Coronary artery (tissue), 2 donors: ENCODE data around the gene VPS35L.
A peak's percentile ranks its signal among the peaks of the same experiment; 100 is the strongest.

Source experiments
- DNase-seq: peaks from one replicate; pipeline ENCODE4 v3.0.0-alpha.2; 2017; ENCODE audit warnings: low spot score
- H3K27ac ChIP-seq, 2 donors: fragments of 200-600 bp; sonication (generic); one replicate each; pipeline ENCODE4 v1.5.1; 2016 to 2019
- H3K4me3 ChIP-seq: fragments of 200-600 bp; sonication (generic); 2 replicates; pipeline ENCODE4 v1.5.1; 2016; ENCODE audit warnings: mild to moderate bottlenecking, moderate library complexity
- CTCF ChIP-seq: fragments of 200-600 bp; sonication (generic); IDR thresholded peaks from one replicate; pipeline ENCODE4 v1.5.1; 2019; ENCODE audit warnings: antibody characterized with exemption

VPS35L gene

GRCh38 chr16:19699472-19699871 lies 144.0 kb downstream of the VPS35L start:
- no peak overlapping the region for H3K4me3 ChIP-seq
- no peak for TF ChIP-seq CTCF
- H3K27ac ChIP-seq, result peak overlapping the region in 1 of 2 donors; percentile 13
- no peak for DNase-seq

DNA sequence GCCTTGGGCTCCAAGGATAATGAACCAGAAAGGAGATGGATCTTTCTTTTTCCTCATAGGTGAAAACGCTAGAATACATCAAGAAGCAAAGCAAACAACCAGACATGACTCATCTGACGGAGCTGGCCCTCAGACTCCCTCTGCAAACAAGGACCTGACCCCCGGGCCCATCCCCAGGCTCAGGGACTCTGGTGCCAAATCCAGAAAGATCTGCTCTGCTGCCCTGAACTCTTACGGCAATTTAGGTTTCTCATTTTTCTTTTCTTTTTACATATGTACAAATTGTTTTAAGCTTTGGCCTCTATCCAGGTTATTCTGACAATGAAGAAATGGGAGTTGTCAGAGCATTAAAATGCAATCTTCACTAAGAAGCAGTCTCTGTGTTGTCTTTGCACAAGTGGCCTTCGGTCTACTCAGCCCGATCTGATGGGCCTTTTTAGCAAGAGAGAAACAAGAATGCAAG lies 144.8 kb downstream of the VPS35L start:
- Histone ChIP-seq H3K27ac (peak overlapping the region in 1 of 2 donors; percentile 30), H3K4me3 (no peak overlapping the region)
- DNase-seq, result no peak
- TF ChIP-seq CTCF, result no peak

DNA sequence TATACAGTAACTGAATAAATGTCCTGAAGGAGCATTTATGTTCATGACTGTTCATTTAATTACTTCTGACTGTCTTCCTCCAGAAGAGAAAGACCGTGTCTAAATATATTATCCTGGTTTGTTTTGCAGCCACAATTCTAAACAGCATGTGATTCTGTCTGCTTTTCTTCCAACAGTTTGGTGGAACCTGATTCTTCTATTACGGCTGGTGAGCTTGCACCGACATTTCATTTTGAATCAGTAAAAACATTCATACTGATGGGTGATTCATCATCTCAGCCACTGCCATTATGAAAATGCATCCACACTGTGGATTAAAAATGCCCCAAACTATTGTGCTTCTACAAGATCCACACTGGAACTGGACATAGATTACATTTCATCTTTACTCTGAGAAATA lies 145.6 kb downstream of the VPS35L start:
- Histone ChIP-seq H3K27ac (peak overlapping the region in 1 of 2 donors; percentile 30), H3K4me3 (no peak overlapping the region)
- DNase-seq, result no peak
- no peak for TF ChIP-seq CTCF

DNA sequence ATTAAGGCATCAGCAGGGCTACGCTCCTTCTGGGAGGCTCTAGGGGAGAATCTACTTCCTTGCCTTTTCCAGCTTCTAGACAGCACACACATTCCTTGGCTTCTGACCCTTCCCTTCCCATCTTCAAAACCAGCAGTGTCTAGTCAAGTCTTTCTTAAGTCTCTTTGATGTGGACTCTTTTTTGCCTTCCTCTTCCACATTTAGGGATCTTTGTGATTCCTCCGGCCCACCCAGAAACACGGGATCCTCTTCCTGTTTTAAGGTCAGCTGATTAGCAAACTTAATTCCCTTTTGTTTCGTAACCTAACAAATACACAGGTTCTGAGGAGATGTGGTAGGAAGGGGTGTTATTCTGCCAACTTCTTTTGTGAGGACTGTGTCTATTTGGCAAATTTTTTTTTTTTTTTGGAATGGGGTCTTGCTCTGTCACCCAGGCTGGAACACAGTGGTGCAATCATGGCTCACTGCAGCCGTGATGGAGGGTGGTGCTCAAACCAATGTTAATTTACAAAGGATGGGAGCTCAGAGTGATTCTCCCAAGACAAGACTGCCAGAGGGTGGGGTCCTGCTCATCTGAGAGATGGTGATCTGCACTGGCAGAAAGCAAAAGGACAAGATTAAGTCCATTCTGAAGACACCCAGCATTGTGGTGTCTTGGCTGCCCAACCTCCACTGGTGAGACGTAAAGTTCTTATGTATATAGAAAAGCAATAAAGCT lies 147.8 kb downstream of the VPS35L start:
- TF ChIP-seq CTCF, result no peak
- DNase-seq, result no peak
- Histone ChIP-seq H3K27ac (peak overlapping the region in 1 of 2 donors; percentile 81), H3K4me3 (no peak overlapping the region)

DNA sequence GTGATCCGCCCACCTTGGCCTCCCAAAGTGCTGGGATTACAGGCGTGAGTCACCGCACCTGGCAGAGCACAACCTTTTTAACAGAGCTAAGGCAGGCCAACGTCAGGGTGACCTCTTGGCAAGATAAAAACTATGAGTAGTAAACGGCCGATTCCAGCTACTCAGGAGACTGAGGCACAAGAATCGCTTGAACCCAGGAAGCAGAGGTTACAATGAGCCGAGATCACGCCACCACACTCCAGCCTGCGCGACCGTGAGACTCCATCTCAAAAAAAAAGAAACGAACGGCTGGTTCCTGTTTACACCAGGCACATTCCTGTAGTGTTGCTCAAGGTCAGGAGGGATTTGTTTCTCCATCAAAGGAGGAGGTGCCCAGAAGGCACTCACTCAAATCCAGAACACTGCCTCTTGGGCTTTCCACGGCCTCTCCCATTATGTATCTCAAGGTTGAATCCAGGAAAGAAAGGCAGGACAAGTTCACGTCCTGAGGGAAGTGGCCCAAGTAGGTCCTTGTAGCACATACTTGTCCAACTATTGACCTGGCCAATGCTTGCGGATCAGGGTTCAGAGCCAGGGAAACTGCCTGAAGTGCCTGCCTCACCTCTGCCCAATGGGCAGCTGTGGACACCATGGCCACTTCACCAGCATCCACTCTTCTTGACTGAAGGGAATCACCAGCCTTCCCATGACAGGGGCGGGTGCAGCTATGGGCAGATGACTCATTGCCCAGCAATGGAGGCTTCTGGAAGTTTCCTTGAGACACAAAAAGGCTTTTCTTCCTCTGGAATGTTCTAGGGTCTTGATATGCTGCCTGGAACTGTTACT lies 149.0 kb downstream of the VPS35L start:
- TF ChIP-seq CTCF, result no peak
- DNase-seq, result no peak
- peak overlapping the region in 1 of 2 donors; percentile 81 for H3K27ac ChIP-seq
- H3K4me3 ChIP-seq, result no peak overlapping the region

DNA sequence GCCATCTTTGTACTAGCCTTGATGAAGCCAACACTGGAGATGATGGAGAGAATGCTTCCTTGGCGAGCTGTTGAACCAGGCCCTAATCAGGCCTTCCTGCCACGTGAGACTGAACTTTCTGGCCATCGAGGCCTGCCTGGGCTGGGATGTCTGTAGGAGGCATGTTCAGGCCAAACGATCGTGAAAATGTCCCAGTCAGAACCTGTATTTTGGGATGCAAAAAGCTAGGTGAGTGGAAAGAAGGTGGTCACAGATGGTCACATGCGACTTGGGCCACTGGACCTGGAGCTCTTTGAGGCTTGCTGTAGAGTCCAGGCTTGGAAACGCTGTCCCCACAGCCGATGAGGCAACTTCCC lies 149.6 kb downstream of the VPS35L start:
- Histone ChIP-seq H3K27ac (peak overlapping the region in 1 of 2 donors; percentile 81), H3K4me3 (no peak overlapping the region)
- no peak for TF ChIP-seq CTCF
- DNase-seq, result no peak
